ENCODE results near the gene SRGN. TPM values are rescaled to one million over a fixed set of nuclear protein-coding genes. Genes with fewer than 3 reads are reported as not detected.

The SRGN gene
- total and polyA plus RNA-seq, 12 donors: 16.5 to 156 (median 98.4) TPM

DNA sequence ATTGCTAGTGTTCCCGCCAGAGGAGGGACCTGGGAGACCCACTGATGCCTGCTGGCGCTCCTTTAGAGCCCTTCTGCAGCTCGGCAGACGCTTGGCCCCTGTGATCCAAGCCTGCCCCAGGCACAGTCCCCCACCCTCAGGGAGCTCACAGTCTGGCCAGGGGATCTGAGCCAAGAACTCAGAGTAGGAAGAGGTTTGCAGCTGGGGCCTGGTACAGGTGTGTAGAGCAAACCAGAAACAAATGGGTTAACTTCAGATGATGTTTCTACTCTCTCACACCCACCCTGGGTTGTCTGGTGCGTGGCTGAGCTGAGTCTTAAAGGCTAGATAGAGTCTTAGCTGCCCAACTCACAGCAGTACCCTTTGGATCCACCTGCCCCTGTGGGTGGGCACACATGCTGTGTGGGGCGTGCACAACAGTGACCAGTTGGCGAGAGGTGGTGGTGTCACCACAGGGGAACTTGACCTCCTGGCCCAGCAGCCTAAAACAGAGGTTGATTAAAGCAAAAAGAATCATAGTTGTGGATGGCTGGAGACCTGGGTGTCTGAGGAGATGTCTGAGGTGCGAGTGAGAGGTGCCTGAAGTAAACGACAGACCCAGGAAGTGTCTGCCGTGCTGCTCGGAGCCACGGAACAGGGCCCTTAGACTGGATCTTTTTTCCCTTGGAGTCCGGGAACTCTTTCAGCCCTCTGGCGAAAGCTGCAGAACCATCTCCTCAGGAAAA lies 31.2 kb upstream of the SRGN start:
- Histone ChIP-seq H3K36me3 (replicated peaks in 1 of 2) (no peaks in the 10 kb centered on the region), H3K9me3 (replicated peaks in 1 of 3) (no peaks in the 10 kb centered on the region), H3K27me3 (no peaks in the 10 kb centered on the region), H3K4me1 (replicated peaks in 1 of 2) (peaks cover 15 to 17% of the 10 kb centered on the region in 2 donors), H3K27ac (peak overlapping the region in 3 of 5 donors; percentile 4 to 80 (median 69)), H3K4me3 (no peak overlapping the region)
- 70 to 81% (median 74%) methylated on average over 9 to 14 of the region's 14 CpGs for WGBS, 4 donors
- no peak for DNase-seq
- TF ChIP-seq POLR2A (IDR thresholded peaks at IDR 0.05): no peak
- TF ChIP-seq, protein P1, sequence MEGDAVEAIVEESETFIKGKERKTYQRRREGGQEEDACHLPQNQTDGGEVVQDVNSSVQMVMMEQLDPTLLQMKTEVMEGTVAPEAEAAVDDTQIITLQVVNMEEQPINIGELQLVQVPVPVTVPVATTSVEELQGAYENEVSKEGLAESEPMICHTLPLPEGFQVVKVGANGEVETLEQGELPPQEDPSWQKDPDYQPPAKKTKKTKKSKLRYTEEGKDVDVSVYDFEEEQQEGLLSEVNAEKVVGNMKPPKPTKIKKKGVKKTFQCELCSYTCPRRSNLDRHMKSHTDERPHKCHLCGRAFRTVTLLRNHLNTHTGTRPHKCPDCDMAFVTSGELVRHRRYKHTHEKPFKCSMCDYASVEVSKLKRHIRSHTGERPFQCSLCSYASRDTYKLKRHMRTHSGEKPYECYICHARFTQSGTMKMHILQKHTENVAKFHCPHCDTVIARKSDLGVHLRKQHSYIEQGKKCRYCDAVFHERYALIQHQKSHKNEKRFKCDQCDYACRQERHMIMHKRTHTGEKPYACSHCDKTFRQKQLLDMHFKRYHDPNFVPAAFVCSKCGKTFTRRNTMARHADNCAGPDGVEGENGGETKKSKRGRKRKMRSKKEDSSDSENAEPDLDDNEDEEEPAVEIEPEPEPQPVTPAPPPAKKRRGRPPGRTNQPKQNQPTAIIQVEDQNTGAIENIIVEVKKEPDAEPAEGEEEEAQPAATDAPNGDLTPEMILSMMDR (IDR thresholded peaks at IDR 0.05): no peak
- intact Hi-C loops (cut with DNase I): no loop called here

- TF ChIP-seq, protein P1 (IDR thresholded peaks at IDR 0.05): no peak
- TF ChIP-seq POLR2A (IDR thresholded peaks at IDR 0.05): no peak
- Histone ChIP-seq H3K9me3 (replicated peaks in 1 of 3) (no peaks in the 10 kb centered on the region), H3K27ac (peak overlapping the region in 4 of 5 donors; percentile 4 to 80 (median 44)), H3K4me1 (replicated peaks in 1 of 2) (peaks cover 17 to 22% of the 10 kb centered on the region in 2 donors), H3K36me3 (replicated peaks in 1 of 2) (no peaks in the 10 kb centered on the region), H3K4me3 (no peak overlapping the region), H3K27me3 (no peaks in the 10 kb centered on the region)
- WGBS, 4 donors: 63 to 80% (median 65%) methylated on average over 7 to 14 of the region's 14 CpGs
- intact Hi-C loops (cut with DNase I): no loop called here
- peak in 4 of 7 donors; percentile 42 to 66 (median 52) for DNase-seq
Observed at GRCh38 chr10:69057261-69057950, 30.5 kb upstream of the SRGN start.

GRCh38 chr10:69057951-69058297 lies 30.0 kb upstream of the SRGN start:
- Histone ChIP-seq H3K27ac (peak overlapping the region in 3 of 5 donors; percentile 18 to 80 (median 69)), H3K4me3 (no peak overlapping the region), H3K27me3 (no peaks in the 10 kb centered on the region), H3K36me3 (replicated peaks in 1 of 2) (no peaks in the 10 kb centered on the region), H3K4me1 (replicated peaks in 1 of 2) (peaks cover 17 to 25% of the 10 kb centered on the region in 2 donors), H3K9me3 (replicated peaks in 1 of 3) (no peaks in the 10 kb centered on the region)
- no peak for TF ChIP-seq POLR2A (IDR thresholded peaks at IDR 0.05)
- TF ChIP-seq, protein P1 (IDR thresholded peaks at IDR 0.05): no peak
- DNase-seq: no peak
- intact Hi-C loops (cut with DNase I): no loop called here
- 0 to 7% (median 2%) methylated on average over 1 of the region's 1 CpG for WGBS, 4 donors

GRCh38 chr10:69060127-69060798 lies 27.6 kb upstream of the SRGN start:
- WGBS, 4 donors: 92 to 94% (median 93%) methylated on average over 8 of the region's 8 CpGs
- intact Hi-C loops (cut with DNase I): no loop called here
- H3K27ac ChIP-seq: peak overlapping the region in 2 of 5 donors; percentile 71 to 94
- H3K36me3 ChIP-seq (replicated peaks in 1 of 2): no peaks in the 10 kb centered on the region
- DNase-seq: no peak
- H3K4me1 ChIP-seq (replicated peaks in 1 of 2): peaks cover 17 to 32% of the 10 kb centered on the region in 2 donors
- H3K4me3 ChIP-seq: no peak overlapping the region
- TF ChIP-seq, protein P1 (IDR thresholded peaks at IDR 0.05): no peak
- TF ChIP-seq POLR2A (IDR thresholded peaks at IDR 0.05): no peak
- H3K9me3 ChIP-seq (replicated peaks in 1 of 3): no peaks in the 10 kb centered on the region
- H3K27me3 ChIP-seq: no peaks in the 10 kb centered on the region

Measured in adrenal gland (tissue), 12 donors.